LHCN-M2 (cell line): Measurements from ENCODE around the gene ARHGEF4. TPM values are rescaled to one million over a fixed set of nuclear protein-coding genes. Genes with fewer than 3 reads are reported as not detected.

Experiments
- DNase-seq: peaks from one replicate; pipeline ENCODE4 v3.0.0-alpha.2; 2012; ENCODE audit warnings: low read depth
- total RNA-seq: library from RNA; depleted of rRNA; stranded (reverse); fragments of >200 nt; gene quantifications from 2 replicates; pipeline ENCODE4 v1.2.3, GENCODE V29; 2014

The ARHGEF4 gene
- total RNA-seq, 1 experiment from 2014 or later: 0.23 TPM

GRCh38 chr2:130851624-130852382 lies 15.1 kb downstream of the ARHGEF4 start:
- DNase-seq: no peak

GRCh38 chr2:130852521-130853115 lies 15.9 kb downstream of the ARHGEF4 start:
- DNase-seq: no peak

- DNase-seq: no peak
Measured at GRCh38 chr2:130853391-130853790, 16.7 kb downstream of the ARHGEF4 start.

- DNase-seq: no peak
Measured at GRCh38 chr2:130854301-130854700, 17.6 kb downstream of the ARHGEF4 start.

GRCh38 chr2:130864830-130865800 lies 28.4 kb downstream of the ARHGEF4 start:
- DNase-seq: no peak

- no peak for DNase-seq
Measured at GRCh38 chr2:130869441-130870160, 32.9 kb downstream of the ARHGEF4 start.

GRCh38 chr2:130870161-130870485 lies 33.4 kb downstream of the ARHGEF4 start:
- no peak for DNase-seq

- DNase-seq: no peak
Measured at GRCh38 chr2:130870779-130871178, 34.1 kb downstream of the ARHGEF4 start.

- DNase-seq: no peak
Measured at GRCh38 chr2:130871843-130872740, 35.4 kb downstream of the ARHGEF4 start.

GRCh38 chr2:130872741-130873125 lies 36.0 kb downstream of the ARHGEF4 start:
- no peak for DNase-seq

GRCh38 chr2:130873700-130874346 lies 37.1 kb downstream of the ARHGEF4 start:
- DNase-seq: peak; percentile 21

GRCh38 chr2:130874512-130874911 lies 37.8 kb downstream of the ARHGEF4 start:
- no peak for DNase-seq

GRCh38 chr2:130875935-130876334 lies 39.2 kb downstream of the ARHGEF4 start:
- DNase-seq: no peak

GRCh38 chr2:130877258-130877657 lies 40.5 kb downstream of the ARHGEF4 start:
- no peak for DNase-seq

- DNase-seq: no peak
Measured at GRCh38 chr2:130878316-130878715, 41.6 kb downstream of the ARHGEF4 start.

- DNase-seq: no peak
Measured at GRCh38 chr2:130878933-130879332, 42.2 kb downstream of the ARHGEF4 start.

GRCh38 chr2:130882111-130882690 lies 45.5 kb downstream of the ARHGEF4 start:
- DNase-seq: no peak

GRCh38 chr2:130882991-130883390 lies 46.3 kb downstream of the ARHGEF4 start:
- DNase-seq: no peak

- DNase-seq: no peak
Measured at GRCh38 chr2:130883496-130883895, 46.8 kb downstream of the ARHGEF4 start.

- no peak for DNase-seq
Measured at GRCh38 chr2:130884013-130884412, 47.3 kb downstream of the ARHGEF4 start.
